AG04450 (cell line): Measurements from ENCODE around the gene CSNK1A1. TPM values are rescaled to one million over a fixed set of nuclear protein-coding genes. Genes with fewer than 3 reads are reported as not detected.
"Not testable (repeated sequence)": the region's sequence is repeated elsewhere in the genome, so short reads cannot be mapped to it uniquely, and the experiment has no call there.

Experiments used
- CTCF ChIA-PET: fragments of 300-600, 350-600 bp; formaldehyde crosslinking; extraction: SDS; loops from one replicate; lab custom pipeline; 2022; ENCODE audit warnings: antibody characterized with exemption, inconsistent platforms; lab: Charles Lee
- POLR2A ChIA-PET: fragments of 350-600 bp; formaldehyde crosslinking; extraction: SDS; loops from one replicate; lab custom pipeline; 2021; ENCODE audit warnings: antibody characterized with exemption, inconsistent platforms; lab: Yijun Ruan, JAX
- DNase-seq: peaks from one replicate; pipeline ENCODE4 v3.0.0-alpha.2; 2011; ENCODE audit warnings: low read depth, low spot score
- H3K27ac ChIP-seq: one replicate; pipeline ENCODE4 v1.5.1; 2012; ENCODE audit warnings: low read depth, low read length, control low read depth
- H3K27me3 ChIP-seq: one replicate; pipeline ENCODE4 v1.6.0; 2012; ENCODE audit warnings: low read length; ENCODE audit not compliant: control insufficient read depth, insufficient read depth
- H3K4me3 ChIP-seq: 2 replicates; pipeline ENCODE4 v1.5.1; 2011; ENCODE audit warnings: mild to moderate bottlenecking, low read depth, low read length, control low read depth
- H3K9me3 ChIP-seq: 2 replicates; pipeline ENCODE4 v1.5.1; 2012; ENCODE audit warnings: low read length; ENCODE audit not compliant: control insufficient read depth, insufficient read depth
- polyA plus RNA-seq: library from polyadenylated mRNA; depleted of rRNA; stranded (reverse); fragments of >200 nt; gene quantifications from 2 replicates; pipeline ENCODE4 v1.2.3, GENCODE V29; 2011
- TF ChIP-seq, protein P1 (sequence below): IDR thresholded peaks from 2 replicates; pipeline ENCODE4 v1.5.1; 2011; ENCODE audit warnings: low read depth, low read length, control low read depth, inconsistent platforms

Gene CSNK1A1
- polyA plus RNA-seq, 1 experiment = 329 TPM

DNA sequence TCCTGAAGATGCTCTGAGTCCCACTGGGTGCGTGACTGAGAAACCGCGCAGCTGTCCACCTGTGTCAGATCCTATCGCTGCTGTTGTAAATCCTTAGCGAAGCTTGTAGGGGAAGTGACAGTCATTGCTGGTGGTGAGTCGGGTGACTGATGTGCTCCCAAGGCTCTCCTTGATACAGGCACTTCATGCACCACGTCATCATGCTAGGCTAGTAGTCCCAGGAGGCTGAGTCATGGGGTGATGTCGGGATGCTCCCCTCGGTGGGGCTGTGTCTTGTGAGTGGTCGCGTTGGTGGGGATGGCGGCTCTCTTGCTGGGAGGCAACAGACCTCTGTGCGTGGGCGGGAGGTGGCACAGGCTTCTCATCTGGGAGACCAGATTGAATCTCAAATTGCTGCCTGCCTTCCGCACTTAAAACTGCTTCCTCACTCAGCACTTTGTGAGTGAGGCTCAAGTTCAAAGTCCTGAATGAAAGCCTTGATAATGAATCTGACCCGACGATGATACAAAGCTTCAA, 84.7 kb downstream of the CSNK1A1 start:
- no peaks in the 10 kb centered on the region for H3K9me3 ChIP-seq
- ChIA-PET CTCF (interaction anchor here (0.7 kb wide), 1 partner anchor 11 kb away, joined by 3 read pairs; no protein-coding TSS in a partner anchor), POLR2A (interaction anchor here (0.6 to 1.4 kb wide), 4 partner anchors 15 to 81 kb away, joined by 3 read pairs; no protein-coding TSS in a partner anchor)
- TF ChIP-seq, protein P1, sequence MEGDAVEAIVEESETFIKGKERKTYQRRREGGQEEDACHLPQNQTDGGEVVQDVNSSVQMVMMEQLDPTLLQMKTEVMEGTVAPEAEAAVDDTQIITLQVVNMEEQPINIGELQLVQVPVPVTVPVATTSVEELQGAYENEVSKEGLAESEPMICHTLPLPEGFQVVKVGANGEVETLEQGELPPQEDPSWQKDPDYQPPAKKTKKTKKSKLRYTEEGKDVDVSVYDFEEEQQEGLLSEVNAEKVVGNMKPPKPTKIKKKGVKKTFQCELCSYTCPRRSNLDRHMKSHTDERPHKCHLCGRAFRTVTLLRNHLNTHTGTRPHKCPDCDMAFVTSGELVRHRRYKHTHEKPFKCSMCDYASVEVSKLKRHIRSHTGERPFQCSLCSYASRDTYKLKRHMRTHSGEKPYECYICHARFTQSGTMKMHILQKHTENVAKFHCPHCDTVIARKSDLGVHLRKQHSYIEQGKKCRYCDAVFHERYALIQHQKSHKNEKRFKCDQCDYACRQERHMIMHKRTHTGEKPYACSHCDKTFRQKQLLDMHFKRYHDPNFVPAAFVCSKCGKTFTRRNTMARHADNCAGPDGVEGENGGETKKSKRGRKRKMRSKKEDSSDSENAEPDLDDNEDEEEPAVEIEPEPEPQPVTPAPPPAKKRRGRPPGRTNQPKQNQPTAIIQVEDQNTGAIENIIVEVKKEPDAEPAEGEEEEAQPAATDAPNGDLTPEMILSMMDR = no peak
- H3K4me3 ChIP-seq = no peak overlapping the region
- H3K27me3 ChIP-seq = no peaks in the 10 kb centered on the region
- DNase-seq = no peak
- H3K27ac ChIP-seq = peak overlapping the region; percentile 73

DNA sequence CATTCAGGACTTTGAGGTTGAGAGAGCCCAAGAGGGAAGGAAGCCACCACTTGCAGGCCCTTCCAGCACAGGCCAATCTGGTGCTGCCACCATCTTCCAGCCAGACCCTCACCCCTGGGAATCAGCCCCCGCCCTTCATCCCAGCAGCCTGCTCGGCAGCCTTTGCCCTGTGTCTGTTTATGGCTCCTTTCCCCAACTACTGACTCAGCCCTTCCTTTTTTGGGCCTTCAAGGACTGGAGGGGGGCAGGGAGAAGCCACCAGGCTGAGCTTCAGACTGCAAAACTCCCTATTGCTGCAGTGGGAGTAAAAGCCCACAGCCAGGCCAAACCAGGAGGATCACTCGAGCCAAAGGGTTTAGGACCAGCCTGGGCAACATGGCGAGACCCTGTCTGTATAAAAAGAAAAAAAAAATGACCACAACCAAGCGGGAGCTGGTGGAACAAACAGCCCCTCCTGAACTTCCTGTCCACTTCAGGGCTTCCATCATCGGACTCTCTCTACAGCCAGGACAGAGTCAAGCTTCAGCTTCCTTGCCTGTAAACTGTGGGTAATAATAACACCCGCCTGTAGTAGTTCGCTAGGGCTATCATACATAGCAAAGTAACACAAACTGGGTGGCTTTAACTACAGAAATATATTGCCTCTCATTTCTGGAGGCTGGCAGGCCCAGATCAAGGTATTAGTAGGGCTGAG, 86.3 kb downstream of the CSNK1A1 start:
- no peak overlapping the region for H3K4me3 ChIP-seq
- POLR2A ChIA-PET = no interaction called here
- DNase-seq = no peak
- peak overlapping the region; percentile 40 for H3K27ac ChIP-seq
- H3K9me3 ChIP-seq = no peaks in the 10 kb centered on the region
- CTCF ChIA-PET = no interaction called here
- no peaks in the 10 kb centered on the region for H3K27me3 ChIP-seq
- TF ChIP-seq, protein P1 = no peak

DNA sequence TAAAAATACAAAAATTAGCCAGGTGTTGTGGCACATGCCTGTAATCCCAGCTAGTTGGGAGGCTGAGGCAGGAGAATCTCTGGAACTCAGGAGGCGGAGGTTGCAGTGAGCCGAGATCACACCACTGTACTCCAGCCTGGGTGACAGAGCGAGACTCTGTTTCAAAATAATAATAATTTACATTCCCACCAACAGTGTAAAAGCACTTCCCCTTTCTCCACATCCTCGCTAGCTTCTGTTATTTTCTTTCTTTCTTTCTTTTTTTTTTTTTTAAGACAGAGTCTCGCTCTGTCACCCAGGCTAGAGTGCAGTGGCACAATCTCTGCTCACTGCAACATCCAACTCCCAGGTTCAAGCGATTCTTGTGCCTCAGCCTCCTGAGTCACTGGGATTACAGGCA, 89.3 kb downstream of the CSNK1A1 start:
- H3K9me3 ChIP-seq, POLR2A ChIA-PET, H3K27me3 ChIP-seq, H3K4me3 ChIP-seq, DNase-seq, H3K27ac ChIP-seq: not testable (repeated sequence)
- CTCF ChIA-PET = interaction anchor here (0.6 kb wide), 1 partner anchor 916 kb away, joined by 3 read pairs; no protein-coding TSS in a partner anchor

DNA sequence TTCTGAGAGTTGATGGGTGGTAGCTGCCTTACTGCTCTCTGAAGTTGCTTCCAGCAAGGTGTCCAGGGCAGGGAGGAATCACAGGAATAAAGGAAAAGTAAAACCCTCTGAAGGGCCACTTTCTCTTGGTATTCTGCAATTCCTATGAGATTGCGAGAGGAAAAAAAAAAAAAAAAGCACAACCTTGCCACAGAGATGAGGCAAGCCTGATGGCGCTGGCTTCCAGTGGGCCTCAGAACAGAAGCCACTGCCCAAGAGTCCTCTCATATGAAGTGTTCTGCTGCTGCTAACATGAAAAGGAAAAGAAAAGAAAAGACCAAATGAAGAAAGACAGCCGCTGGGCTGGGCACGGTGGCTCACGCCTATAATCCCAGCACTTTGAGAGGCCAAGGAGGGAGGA, 91.3 kb downstream of the CSNK1A1 start:
- no peak for DNase-seq
- Histone ChIP-seq H3K27me3 (no peaks in the 10 kb centered on the region), H3K9me3 (no peaks in the 10 kb centered on the region), H3K27ac (no peak overlapping the region), H3K4me3 (no peak overlapping the region)
- CTCF ChIA-PET = no interaction called here
- POLR2A ChIA-PET = no interaction called here
- TF ChIP-seq, protein P1 = no peak

DNA sequence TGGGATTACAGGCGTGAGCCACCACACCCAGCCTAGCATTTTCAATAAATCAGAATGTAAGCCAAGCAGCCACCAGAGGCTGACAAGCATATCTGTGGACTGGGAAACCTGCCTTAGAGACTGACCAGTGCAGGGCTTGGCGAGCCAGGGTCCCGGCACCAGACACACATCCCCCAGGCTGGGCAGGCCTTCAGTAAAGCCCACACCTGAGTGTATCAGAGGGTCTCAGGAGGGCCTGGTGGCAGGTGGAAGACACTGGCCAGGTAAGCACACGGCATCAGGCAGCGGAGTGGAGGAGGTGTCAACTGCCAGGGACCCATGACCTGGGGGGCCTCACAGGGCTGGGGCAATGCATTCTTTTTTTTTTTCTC, 93.9 kb downstream of the CSNK1A1 start:
- H3K27me3 ChIP-seq = no peaks in the 10 kb centered on the region
- peak overlapping the region; percentile 39 for H3K27ac ChIP-seq
- ChIA-PET POLR2A (interaction anchor here (0.6 kb wide), 1 partner anchor 11 kb away, joined by 3 read pairs; no protein-coding TSS in a partner anchor), CTCF (no interaction called here)
- TF ChIP-seq, protein P1 = no peak
- H3K9me3 ChIP-seq = no peaks in the 10 kb centered on the region
- H3K4me3 ChIP-seq = no peak overlapping the region
- DNase-seq = no peak
